ENCODE results near the gene ETFA.

The ETFA gene

GRCh38 chr15:76173317-76173834, 137.9 kb downstream of the ETFA start:
- DNase-seq (ENCODE audit: low spot score): no peak

- no peak for DNase-seq (ENCODE audit: low spot score)
Observed at GRCh38 chr15:76172782-76173181, 138.5 kb downstream of the ETFA start.

- no peak for DNase-seq (ENCODE audit: low spot score)
Observed at GRCh38 chr15:76169911-76170800, 141.1 kb downstream of the ETFA start.

DNA sequence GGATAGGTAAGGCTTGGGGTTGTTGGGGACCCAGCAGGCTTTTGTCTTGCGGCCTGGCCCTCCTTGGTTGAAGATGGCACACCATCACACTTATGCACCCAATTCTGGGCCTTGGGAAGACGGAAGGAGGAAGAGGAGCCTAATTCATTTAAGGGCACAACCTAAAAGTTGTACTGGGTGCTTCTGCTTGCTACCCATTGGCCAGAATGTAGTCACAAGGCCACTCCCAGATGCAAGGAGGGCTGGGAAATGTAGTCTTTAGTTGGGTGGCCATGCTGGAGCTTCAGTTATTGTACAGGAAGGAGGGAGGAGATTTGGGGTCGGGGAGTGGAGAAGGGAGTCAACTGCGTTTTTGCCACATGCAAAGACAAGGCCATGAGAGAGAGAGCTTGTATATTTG, 142.3 kb downstream of the ETFA start:
- no peak for DNase-seq (ENCODE audit: low spot score)

DNA sequence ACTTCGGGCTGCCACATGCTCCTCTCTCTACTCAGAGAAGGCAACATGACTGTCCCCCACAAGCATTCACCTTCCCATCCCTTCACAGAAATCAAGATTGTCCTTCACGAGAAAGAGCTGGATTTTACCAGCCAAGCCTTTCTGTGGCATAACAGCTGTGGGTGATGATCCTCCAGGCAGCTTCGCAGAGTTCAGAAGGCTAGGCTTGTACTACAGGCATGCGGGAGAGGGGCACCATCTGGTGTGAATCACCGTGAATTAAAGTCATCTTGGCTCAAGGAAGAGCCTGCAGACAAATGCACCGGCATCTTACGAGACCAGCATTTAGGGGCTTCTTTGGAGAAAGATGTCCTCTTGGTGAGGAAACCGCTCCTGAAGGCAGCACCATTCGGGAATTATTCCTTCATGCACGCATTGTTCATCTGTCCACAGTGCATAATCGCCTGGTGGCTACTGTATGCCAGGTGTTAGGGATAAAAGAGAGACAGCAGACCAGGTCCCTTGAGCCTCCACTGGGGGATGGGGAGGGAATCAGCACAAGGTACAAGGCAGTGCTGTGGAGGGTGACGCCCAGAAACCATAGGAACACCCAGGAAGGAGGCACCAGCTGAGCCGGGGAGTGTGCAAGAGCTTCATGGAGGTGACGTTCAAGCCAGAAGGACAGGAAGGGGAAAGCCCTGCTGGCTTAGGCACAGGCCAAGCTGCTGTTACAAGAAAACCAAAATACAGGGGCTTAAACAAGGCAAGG, 142.9 kb downstream of the ETFA start:
- DNase-seq (ENCODE audit: low spot score): no peak

DNA sequence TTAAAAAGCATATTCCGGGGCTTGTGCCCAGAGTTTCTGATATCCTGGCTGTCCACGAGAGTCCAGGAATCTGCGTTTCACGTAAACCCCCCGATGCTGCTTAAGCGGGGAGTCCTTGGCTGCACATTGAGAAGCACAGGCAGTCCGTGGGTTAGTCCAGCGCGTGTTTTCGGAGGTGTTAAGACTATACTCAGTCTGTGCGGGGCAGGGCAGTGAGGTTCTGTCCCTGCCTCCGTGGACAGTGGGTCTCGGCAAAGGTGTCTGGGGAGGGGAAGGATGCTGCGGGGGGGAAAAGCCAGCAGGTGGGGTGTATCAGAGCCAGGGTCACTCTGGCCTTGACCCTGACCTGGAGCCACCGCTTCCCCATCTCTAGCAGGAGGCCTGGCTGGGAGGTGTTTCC, 145.3 kb downstream of the ETFA start:
- DNase-seq (ENCODE audit: low spot score): no peak
